GM12892 (cell line): ENCODE data around the gene TFPI.

Experiments
- POLR2A ChIP-seq: IDR thresholded peaks from 2 replicates; pipeline ENCODE4 v1.6.1; 2011; ENCODE audit warnings: low read depth, low read length, control low read depth
- POLR2AphosphoS5 ChIP-seq: IDR thresholded peaks from 2 replicates; pipeline ENCODE4 v1.6.1; 2011; ENCODE audit warnings: low read depth, low read length, control low read depth
- TAF1 ChIP-seq: IDR thresholded peaks from 2 replicates; pipeline ENCODE4 v1.6.1; 2011; ENCODE audit warnings: low read depth, mild to moderate bottlenecking, control low read depth, low read length, borderline replicate concordance

DNA sequence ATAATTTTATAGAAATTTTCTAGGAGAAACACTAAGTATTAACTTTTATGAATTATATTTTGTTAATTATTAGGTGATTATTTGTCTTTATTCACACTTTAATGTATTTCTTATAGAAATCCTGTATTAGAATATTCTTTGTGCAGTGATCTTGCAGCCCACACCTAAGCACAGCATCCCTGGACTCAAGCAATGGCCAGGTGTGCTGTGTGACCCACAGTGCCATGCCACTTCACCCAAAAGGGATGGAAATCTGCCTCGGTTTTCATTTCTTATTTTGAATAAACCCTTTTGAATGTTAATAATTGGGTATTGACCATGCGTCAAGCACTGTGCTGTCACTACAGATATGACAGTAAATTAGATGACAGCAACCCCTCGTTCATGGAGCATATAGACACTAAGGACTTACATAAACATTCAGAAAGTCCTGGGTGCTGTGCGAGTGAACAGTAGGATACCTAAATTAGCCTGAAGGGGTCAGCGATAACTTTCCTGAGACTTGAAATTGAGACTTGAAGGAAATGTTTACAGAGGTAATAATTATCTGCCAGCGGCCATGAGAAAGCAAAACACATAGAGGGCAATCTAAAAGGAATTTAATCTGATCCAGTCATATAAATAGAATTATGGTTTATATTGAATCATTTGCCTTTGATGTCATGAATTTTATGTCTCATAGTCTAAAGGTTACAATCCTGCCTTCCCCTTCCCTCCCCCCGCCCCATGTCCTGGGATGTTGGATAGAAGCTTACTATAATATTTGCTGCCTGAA lies 53.5 kb downstream of the TFPI start:
- TF ChIP-seq POLR2A (no peak), POLR2AphosphoS5 (no peak), TAF1 (no peak)
